Cardiac fibroblast (primary cell): Measurements from ENCODE around the gene TMOD2.

Experiments used
- DNase-seq, 2 donors: peaks; one replicate each; pipeline versions ENCODE4 v3.0.0 to v3.0.0-alpha.2; 2010; ENCODE audit warnings: low read depth in 2 of 2
- H3K4me3 ChIP-seq, 2 donors: replicated peaks in 1 of 2; 1 replicate in 1 of 2; 2 replicates in 1 of 2; pipeline ENCODE4 v1.5.1; 2011; ENCODE audit warnings: low read depth in 2 of 2, low read length in 2 of 2, mild to moderate bottlenecking in 2 of 2, moderate library complexity in 1 of 2
- CTCF ChIP-seq: IDR thresholded peaks from one replicate; pipeline ENCODE4 v1.5.1; 2011; ENCODE audit warnings: low read depth, mild to moderate bottlenecking, low read length, inconsistent platforms

Gene TMOD2

GRCh38 chr15:51806123-51806522, 54.7 kb downstream of the TMOD2 start:
- no peak overlapping the region for H3K4me3 ChIP-seq
- no peak for TF ChIP-seq CTCF
- no peak for DNase-seq

GRCh38 chr15:51809457-51809856, 58.1 kb downstream of the TMOD2 start:
- no peak for TF ChIP-seq CTCF
- no peak overlapping the region for H3K4me3 ChIP-seq
- DNase-seq = no peak

GRCh38 chr15:51812598-51812997, 61.2 kb downstream of the TMOD2 start:
- no peak for TF ChIP-seq CTCF
- no peak for DNase-seq
- H3K4me3 ChIP-seq = no peak overlapping the region

- H3K4me3 ChIP-seq = no peak overlapping the region
- peak in 1 of 2 donors; percentile 25 for DNase-seq
- no peak for TF ChIP-seq CTCF
Measured at GRCh38 chr15:51814606-51815005, 63.2 kb downstream of the TMOD2 start.

- no peak overlapping the region for H3K4me3 ChIP-seq
- DNase-seq = no peak
- TF ChIP-seq CTCF = no peak
Measured at GRCh38 chr15:51816611-51817010, 65.2 kb downstream of the TMOD2 start.

- TF ChIP-seq CTCF = no peak
- DNase-seq = no peak
- no peak overlapping the region for H3K4me3 ChIP-seq
Measured at GRCh38 chr15:51818150-51818549, 66.8 kb downstream of the TMOD2 start.

- no peak overlapping the region for H3K4me3 ChIP-seq
- no peak for DNase-seq
- no peak for TF ChIP-seq CTCF
Measured at GRCh38 chr15:51825698-51826097, 74.3 kb downstream of the TMOD2 start.
